HG02852 (cell line): ENCODE data around the gene TNF.
A peak's percentile ranks its signal among the peaks of the same experiment; 100 is the strongest.
"Not testable (repeated sequence)": the region's sequence is repeated elsewhere in the genome, so short reads cannot be mapped to it uniquely, and the experiment has no call there.

ENCODE experiments used
- ATAC-seq: cut with Tn5 transposase; IDR thresholded peaks from one replicate; pipeline ENCODE4 v1.9.1; 2021; ENCODE audit warnings: mild to moderate bottlenecking, moderate library complexity; ENCODE audit not compliant: unreplicated experiment

TNF gene

DNA sequence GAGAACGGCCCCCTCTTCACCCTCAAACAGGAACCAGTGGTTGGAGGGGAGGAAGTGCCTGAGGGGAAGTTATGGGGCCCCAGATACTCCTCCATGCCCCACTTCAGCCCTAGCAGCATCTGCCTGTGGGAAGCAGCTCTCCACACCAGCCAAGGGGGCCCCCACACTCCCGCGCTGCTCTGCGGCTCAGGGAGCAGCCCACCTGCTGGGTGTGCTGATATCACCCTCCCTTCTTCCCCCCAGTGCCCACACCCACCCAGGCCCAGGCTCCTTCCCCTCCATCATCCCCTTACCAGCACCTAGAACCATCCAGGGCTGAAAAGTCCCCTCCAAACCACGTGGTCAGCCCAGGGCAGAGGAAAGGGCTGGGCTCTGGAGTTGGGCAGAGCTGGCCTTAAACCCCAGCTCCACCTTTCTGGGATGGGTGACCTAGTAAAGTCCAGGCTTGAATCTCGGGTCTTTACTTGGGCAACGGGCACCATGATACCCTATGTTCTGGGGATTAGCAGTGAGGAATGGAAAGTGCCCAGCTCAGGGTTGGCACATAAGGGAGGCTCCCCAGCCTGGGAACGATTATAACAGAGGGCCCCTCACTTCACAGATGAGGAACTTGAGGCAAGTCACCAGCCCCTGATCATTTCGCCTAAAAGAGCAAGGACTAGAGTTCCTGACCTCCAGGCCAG lies 11.4 kb downstream of the TNF start:
- no peak for ATAC-seq

DNA sequence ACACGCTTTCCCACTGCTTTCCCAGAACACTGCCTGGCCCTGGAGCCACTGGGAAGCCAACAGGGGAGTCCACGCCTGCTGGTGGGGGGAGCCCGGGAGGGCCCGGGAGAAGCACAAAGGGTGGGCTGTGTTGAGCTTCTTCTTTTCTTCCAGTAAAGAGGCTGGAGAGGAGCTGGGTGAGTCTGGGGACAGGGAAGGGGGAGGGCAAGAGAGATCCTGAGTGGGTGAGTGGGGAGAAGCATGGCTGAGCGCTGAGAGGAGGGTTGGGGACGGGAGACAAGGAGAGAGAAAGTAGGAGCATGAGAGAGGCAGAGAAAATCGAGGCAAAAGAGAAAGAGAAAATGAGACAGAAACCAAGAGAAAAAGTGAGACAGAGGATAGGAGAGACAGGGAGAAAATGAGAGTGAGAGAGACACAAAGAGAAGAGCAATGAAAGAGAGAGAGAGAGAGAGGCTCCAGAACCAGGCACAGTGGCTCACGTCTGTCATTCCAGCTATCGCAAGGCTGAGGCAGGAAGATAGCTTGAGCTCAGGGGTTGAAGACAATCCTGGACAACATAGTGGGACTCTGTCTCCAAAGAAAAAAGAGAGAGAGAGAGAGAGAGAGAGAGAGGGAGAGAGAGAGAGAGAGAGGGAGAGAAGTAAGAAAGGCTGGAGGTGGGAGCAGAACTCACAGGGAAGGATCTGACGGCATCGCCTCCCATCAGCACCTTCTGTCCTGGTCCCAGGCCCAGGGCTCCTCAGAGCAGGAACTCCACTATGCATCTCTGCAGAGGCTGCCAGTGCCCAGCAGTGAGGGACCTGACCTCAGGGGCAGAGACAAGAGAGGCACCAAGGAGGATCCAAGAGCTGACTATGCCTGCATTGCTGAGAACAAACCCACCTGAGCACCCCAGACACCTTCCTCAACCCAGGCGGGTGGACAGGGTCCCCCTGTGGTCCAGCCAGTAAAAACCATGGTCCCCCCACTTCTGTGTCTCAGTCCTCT lies 12.7 kb downstream of the TNF start:
- ATAC-seq: no peak

DNA sequence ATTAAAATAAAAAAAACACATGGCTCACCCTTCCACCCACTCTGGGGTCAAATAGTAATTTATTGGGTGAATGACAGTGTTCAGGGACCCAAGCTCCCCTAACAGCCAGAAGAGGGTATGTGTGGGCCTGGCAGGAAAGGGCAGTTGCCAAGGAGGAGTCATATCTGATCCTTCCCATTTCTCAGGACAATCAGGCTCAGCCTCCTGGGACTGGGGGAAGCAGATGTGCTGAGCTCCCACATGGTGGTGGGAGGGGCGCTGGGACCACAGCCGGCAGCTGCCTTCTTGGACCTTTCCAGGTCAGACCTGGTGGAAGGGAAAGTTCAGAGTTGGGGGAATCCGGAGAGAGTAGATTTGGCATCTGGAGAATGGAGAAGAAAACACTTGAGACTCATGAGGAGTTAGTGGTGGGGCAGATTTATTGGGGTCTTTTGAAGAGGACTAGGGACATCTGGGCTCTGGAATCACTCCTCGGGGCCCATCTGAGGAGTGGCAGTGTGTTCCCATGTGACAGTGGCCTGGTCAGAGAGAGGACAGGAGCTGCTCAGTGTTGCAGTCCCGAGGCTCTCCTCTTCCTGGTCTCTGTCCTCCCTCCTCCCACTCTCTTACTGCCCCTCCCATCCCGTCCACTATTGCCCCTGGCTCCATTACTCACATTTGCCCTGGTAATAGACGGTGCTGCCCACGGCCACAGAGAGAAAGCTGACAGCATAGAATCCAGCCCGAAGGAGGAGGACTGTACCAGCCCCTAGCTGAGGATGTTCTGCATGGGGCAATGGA lies 13.7 kb downstream of the TNF start:
- ATAC-seq: no peak

DNA sequence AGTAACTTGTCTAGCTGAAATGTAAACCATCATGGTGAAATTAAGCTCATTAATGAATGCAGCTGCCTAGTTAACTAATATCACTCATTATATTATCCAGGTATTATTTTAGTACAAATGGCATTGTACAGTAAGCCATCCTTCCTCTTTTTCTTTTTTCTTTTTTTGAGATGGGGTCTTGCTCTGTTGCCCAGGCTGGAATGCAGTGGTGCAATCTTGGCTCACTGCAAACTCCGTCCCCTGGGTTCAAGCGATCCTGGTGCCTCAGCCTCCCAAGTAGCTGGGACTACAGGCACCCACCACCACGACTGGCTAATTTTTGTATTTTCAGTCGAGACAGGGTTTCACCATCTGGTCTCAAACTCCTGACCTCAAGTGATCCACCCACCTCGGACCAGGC lies 15.3 kb downstream of the TNF start:
- ATAC-seq: not testable (repeated sequence)

DNA sequence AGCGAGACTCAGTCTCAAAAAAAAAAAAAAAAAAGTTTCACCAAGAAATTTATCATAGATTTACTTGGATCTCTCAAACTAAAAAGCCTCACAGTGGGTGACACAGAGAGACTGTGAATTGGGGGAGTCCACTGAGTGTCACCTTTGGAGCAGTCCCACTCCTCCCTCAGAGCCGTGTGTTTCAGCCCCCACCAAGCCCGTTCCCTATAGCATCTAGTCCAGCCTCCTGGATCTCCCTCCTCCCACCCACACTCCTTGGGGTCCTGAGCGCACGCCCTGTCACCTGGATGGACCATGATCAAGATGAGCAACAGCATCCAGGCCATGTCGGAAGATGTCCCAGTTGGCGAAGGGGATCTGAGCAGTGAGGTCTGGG lies 17.0 kb downstream of the TNF start:
- ATAC-seq: no peak

DNA sequence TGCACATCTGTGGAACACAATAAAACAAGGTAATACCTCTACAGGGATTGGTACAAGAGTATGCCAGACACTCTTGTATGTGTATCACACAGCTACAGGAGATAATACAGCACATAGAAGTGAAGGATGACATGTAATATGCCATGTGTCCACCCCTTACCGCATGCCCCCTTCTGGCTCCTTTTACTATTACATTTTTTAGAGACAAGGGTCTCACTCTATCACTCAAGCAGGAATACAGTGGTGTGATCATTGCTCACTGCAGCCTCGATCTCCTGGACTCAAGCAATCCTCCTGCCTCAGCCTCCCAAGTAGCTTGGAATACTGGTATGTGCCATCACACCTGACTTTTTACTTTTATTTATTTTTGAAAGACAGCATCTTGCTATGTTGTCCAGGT lies 21.6 kb downstream of the TNF start:
- ATAC-seq: no peak

DNA sequence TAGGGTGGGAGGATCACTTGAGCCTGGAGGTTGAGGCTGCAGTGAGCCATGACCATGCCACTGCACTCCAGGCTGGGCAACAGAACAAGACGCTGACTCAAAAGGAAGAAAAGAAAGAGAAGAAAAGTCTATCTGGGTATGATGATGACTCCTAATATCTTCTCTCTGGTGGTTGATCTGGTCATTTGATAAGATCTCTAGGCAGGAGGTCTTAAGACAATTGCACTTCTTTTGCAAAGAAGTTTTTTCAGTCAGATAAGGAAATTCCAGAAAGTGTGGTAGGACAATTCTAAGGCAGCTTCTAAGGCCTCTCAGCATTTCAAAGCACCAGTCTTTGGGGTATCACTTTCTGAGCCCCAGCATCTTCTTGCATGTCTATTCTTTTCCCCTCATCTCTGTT lies 32.0 kb downstream of the TNF start:
- no peak for ATAC-seq

DNA sequence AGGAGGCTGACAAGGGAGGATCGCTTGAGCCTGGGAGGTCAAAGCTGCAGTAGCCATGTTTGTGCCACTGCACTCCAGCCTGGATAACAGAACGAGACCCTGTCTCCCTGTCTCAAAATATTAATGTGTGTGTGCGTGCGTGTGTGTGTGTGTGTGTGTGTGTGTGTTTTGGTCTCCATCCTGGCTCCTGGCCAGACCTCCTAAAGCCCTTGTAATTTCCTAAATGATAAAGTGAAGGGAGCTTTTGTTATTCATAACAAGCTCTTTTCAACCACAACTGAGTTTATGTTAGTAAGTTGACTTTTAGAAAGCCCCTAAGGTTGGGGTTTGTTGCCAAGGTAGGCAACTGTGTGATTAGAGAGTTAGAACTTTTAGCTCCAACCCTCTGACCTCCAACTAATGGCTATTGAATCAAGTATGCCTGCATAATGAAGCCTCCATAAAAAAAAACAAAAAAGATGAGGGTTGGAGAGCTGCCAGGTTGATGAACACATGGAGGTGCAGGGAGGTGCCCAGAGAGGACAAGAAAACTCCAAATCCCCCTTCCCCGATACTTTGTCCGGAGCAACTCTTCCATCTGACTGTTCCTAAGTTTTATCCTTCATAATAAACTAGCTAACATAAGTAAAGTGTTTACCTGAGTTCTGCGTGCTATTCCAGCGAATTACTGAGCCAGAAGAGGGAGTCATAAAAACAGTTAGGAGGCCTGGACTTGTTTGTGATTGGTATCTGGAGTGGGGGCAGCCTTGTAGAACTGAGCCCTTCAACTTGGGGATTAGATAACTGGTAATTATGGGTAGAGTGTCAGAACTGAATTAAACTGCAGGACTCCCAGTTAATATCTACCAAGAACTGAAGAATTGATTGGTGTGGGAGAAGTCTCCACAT lies 34.4 kb downstream of the TNF start:
- no peak for ATAC-seq

DNA sequence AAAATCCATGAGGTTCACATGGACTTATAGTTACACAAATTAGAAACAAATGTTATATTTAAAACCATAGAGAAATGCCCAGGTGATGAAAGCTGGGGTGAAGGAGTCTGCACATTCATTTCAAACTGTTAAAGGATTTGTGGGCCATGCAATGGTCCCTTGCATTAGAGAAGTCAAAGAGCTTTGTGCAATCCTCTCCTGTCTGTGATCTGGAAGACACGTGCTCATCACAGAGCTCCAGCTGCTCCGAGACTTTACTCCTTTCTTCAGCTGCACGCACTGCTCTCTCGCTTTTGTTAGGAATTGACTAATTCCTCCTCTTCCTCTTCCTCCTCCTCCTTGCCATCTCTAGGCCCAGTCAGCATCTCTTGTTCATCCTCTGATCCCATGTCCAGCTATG lies 35.6 kb downstream of the TNF start:
- ATAC-seq: no peak

DNA sequence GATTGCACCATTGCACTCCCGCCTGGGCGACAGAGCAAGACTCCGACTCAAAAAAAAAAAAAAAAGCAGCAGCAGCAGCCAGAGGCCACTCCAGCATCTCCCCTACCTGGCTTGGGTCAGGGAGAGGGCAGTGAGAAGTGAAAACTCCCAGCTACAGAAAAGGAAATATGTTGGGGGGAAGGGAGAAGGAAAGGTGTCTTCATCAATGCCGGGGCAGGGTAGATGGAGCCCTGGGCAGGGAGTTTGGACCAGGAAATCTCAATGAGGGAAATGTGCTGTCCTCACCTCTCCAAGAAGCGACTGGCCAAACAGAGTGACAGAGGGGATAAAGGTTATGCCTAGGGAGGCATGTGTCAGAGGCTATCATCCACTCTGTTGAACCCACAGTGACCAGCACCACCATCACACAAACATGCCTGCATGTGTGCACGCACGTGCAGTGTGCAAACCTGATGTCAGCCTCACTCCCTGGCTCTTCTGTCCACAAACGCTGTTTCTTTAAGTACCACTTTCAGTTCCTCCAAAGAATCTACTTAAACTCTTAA lies 38.8 kb downstream of the TNF start:
- no peak for ATAC-seq

DNA sequence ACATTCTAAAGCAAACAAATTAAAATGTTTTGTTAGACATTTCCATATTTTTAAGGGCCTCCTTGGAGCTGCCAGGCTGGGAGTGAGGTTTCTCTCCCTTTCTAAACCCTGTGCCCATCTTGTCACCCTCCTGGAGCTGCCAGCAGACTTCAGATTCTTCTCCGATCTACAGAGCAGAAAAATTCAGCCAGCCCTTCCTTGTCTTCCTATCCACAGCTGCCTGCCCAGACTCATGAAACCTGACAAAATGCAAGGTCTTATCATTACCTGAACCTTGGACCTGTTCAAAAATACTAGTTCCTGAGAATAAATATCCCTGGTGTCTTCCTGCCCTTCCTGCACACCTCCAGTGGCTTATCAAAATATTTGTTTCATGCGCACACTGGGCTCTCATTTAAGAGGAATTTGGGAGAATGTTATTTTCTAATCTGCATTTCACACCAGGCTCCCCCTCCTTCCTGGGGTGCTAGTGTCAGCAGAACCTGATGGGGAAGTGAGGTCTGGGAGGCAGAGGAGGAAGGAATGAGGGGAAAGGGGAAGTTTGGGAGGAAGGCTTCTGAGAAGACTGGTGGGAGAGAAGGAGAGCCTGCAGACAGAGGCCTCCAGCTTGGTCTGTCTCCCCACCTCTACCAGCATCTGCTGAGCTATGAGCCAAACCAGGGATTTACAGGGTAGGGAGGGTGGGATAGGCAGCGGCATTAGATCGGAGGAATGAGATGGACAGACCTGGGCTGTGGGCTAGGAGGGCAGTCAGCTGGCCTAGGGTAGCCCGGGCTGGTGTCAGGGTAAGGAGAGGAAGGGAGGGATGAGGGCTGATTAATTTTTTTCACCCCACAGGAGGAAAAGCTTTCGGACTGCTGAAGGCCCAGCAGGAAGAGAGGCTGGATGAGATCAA lies 39.6 kb downstream of the TNF start, which contains the start of gene AIF1:
Gene AIF1, plus strand, starts transcription at position 551 of the 895 bp plus-strand sequence. Its CDS starts 96 bp downstream, at position 647.
- ATAC-seq: no peak

DNA sequence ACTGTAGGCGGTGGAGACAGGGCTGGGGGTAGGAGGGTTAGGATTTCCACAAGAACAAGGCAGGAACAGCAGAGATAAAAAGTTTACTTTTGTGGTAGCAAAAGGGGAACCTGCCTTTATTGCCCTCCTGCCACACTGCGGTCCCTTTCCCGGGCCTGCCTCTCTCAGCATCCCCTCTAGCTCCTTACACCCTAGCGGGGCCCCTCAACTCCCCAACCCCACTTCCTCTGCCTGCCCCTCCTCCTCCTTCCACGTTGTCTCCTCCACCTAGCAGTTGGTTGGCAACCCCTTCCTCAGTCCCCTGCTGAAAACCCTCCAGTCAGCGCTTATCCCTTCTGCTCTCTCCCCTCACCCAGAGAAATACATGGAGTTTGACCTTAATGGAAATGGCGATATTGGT lies 40.4 kb downstream of the TNF start:
- no peak for ATAC-seq

DNA sequence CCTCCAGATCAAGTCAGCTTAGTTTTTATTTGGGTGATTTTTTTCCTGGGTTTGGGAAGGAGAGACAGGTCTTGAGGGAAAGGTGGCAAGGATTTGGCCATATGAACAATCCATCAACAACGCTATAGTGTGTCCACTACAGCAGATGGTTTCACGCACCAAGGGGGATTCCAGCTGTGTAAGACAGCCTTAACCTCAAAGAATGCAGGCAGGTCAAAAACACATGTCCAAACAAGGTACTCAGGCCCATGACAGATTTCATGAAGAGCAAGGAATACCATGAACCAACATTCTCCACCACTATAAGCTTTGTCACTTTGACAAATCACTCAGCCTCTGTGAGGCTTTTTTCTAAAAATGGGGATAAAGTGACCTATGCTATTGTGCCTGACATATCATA lies 41.6 kb downstream of the TNF start:
- ATAC-seq: no peak

DNA sequence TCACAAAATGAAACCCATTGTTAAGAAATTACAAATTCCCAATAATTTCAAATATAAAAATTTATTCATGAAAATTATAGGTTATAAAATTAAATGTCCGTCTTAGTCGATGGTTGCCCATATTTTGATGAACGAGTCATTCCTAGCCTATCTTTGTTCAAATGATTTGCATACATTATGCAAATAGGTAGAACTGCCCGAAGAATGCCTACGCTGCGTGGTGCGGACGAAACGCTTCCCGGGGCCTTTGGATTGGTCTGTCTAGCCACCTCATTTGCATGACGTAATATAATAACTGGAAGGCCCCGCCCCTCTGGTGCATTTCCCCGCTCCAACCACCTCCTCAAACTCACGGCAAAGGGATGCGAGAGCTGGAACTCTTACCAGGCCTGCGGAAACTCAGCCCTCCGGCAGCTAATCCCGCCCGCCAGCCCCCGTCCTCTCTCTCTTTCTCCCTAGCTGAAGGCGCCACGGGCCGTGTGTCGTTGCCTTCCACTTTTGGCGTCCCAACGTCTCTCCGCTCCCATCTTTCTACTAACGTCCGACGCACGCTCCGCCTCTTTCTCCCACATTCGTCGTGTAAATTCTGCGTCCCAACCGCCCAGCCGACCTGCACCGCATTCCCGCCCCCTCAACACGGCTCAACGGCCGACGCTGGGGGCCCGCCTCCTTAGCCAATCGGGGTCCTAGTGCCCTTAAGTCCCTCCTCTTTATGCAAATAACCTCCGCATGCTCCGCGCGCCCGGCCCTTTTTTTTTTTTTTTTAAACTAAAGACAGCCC lies 44.6 kb downstream of the TNF start:
- ATAC-seq: peak; percentile 74

DNA sequence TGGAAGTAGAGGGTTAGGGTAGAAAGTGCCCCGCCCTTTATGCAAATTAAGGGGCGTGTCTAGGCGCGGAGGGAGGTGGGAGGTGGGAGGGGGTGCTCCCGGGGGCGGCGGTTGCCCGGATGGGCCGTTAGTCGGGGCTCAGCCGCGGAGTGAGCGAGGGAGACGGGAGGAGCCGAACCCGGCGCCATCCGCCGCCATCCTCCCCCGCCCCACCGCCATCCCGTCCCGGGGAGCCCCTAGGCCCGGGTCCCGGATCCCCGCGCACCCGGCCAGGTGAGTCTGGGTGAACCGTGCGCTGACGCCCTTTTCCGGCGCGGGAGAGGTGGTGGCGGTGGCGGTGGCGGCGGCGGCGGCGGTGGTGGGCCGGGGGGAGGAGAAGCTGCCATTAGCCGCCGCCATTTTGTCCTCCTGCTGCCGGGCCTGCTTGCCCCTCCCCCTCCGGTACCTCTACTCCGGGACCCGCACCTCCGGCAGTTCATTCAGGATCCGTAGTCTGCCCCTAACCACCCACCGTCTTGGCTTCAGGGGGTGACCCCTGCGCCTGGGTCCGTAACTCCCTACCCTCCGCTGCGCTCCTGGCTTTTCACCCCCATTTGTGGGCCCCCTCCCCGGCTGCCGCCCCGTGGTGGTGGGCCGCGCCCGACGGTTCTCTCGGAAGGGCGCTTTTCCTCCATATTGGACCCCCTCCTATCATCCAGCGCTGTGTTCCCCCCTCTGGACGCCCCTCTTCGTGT lies 45.4 kb downstream of the TNF start, which contains the start of gene PRRC2A:
Gene PRRC2A, plus strand, starts transcription at position 130 of the 734 bp plus-strand sequence. CDS start 2,075 bp downstream, outside the sequence.
- ATAC-seq: peak; percentile 49

DNA sequence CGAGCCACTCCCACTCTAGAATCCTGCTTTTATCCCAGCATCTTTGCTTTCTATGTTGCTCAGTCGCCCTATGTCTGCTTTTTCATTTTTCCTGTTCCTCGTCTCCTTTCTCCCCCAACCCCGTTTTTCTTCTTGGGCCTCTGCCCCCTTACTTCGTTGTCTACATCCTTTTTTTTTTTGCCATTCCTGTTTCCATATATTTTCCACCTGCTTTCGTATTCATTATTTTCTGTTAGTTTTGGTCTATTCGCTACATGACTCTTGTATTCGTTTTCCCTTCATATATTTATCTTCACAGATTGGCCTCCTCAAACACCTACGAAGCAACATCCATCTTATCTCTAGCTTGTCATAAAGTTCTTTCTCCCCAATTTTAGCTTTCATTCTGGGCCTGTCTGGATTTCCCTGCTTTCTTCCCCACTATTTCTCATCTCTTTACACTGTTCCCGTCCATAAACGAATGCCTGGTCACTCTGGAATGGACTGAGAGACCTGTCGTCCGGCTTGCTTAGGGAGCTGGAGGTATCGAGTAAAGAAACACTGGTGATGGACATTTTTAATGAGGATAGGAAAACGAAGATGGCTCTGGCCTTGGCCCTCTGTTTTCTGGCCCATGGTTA lies 46.1 kb downstream of the TNF start:
- no peak for ATAC-seq

DNA sequence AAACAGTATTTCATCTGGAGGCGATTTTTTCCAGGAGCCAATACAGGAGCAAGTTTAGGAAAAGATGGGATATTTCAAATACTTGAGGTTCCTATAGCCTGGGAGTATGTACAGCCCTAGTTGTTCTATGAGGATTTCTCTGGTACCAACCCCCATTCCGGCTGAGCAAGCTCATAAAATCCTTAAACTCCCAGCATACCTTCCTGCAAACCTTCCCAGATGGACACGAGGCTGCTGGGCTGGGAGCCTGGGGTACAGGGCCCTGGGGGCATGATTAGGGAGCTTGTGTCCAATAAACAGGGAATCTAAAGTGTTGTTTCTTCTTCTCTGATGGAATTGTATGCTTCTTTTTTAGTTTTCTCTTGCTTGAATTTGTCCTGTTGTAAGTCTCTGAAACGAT lies 46.6 kb downstream of the TNF start:
- ATAC-seq: no peak
